Ectodermal cell (in vitro differentiated cells): ENCODE results near the gene ANKRD6.

Experiments used
- H3K27ac ChIP-seq: 2 replicates; pipeline ENCODE4 v1.7.0; 2013; ENCODE audit warnings: mild to moderate bottlenecking, low read depth, low read length; ENCODE audit not compliant: insufficient read depth, poor library complexity, severe bottlenecking
- H3K27me3 ChIP-seq: 2 replicates; pipeline ENCODE4 v1.7.0; 2013; ENCODE audit warnings: mild to moderate bottlenecking, low read length; ENCODE audit not compliant: insufficient read depth, control insufficient read depth, poor library complexity, severe bottlenecking
- H3K36me3 ChIP-seq: one replicate; pipeline ENCODE4 v1.7.0; 2013; ENCODE audit warnings: low read length; ENCODE audit not compliant: control insufficient read depth, insufficient read depth
- H3K4me1 ChIP-seq: one replicate; pipeline ENCODE4 v1.7.0; 2013; ENCODE audit warnings: low read length; ENCODE audit not compliant: control insufficient read depth, insufficient read depth
- H3K4me3 ChIP-seq: 2 replicates; pipeline ENCODE4 v1.7.0; 2013; ENCODE audit warnings: low read depth, low read length, control low read depth; ENCODE audit not compliant: insufficient read depth
- H3K9me3 ChIP-seq: 2 replicates; pipeline ENCODE4 v1.7.0; 2013; ENCODE audit warnings: mild to moderate bottlenecking, low read length, moderate library complexity; ENCODE audit not compliant: control insufficient read depth
- WGBS, 2 experiments: methylation state at CpG; one replicate each; pipeline ENCODE4 v1.1.7; 2013; ENCODE audit warnings: missing lambda C conversion rate in 2 of 2; 5-methylcytosine and 5-hydroxymethylcytosine counted together

ANKRD6 gene

DNA sequence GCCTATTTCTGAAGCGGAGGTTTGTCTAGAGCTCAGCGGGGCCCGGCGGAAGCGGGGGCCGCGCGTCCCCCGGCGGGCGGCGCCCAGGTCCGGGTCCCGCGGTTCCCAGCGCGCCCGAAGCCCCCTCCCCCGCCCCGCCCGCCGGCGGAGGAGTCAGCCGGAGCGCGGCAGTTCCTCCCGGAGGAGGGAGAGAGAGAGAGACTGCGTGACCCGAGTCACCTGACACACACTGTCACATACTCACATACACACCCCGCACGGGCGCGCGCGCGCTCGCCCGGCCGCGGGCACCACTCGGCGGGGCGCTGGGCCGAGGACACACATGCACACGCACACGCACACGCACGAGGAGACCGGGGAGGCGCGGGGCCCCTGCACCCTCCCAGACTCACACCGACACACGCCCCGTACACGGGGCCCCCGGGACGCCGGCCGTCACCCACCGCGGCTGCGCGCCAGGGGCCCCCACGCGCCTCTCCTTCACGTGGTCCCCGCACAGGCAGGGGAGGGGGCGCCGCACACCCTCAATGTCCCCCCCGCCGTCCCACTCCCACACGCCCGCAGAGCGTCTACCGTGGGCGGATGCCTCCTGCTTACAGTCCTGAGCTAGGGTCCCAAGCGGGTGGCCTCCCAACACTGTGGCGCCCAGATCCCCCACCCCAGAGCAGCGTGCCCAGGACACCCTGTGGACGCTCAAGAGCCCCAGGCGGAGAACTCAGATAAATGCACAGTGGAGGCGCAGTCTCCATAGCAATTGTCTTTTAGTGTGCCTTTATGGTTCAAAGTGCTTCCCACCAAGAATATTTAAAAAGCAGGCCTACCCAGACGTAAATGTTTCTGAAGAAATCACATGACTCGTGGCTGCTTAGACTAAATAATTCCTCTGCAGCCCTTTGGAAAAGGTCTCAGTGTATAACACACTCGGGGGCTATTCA, 20.6 kb upstream of the ANKRD6 start, which contains the start of gene RRAGD:
RRAGD (minus strand) TSS at position 203 of the 935 bp plus-strand sequence. CDS start 280 bp downstream, outside the sequence.
- Histone ChIP-seq H3K4me1 (peaks cover 16% of the 10 kb centered on the region), H3K36me3 (no peaks in the 10 kb centered on the region), H3K27me3 (peaks cover 60% of the 10 kb centered on the region), H3K9me3 (no peaks in the 10 kb centered on the region), H3K4me3 (peak within 1 kb of the TSS; percentile 48), H3K27ac (no peak within 1 kb of the TSS)
- WGBS, 2 experiments = 2 to 3% methylated on average over 85 of the region's 85 CpGs

DNA sequence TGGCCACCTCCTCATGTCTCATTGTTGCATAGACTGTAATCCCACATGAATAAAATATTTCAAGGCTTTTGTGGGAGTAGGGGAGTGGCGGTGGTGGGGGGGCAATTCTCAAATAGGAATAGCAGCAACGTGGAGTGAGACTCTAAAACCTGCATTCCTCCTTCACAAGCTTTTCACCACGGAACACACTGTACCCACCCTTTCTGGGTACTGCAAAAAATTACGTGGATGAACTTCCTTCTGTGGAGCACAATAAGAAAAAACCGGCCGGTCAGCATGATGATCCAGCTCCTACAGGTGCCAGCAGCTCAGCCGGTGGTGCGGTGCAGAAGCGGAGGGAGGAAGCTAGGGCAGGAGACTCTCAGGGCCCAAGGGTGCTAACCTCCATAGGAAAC, 19.9 kb upstream of the ANKRD6 start:
- Histone ChIP-seq H3K9me3 (no peaks in the 10 kb centered on the region), H3K36me3 (no peaks in the 10 kb centered on the region), H3K27ac (no peak overlapping the region), H3K4me1 (peaks cover 16% of the 10 kb centered on the region), H3K27me3 (peaks cover 57% of the 10 kb centered on the region), H3K4me3 (no peak overlapping the region)
- 67 to 76% methylated on average over 9 of the region's 9 CpGs for WGBS, 2 experiments

DNA sequence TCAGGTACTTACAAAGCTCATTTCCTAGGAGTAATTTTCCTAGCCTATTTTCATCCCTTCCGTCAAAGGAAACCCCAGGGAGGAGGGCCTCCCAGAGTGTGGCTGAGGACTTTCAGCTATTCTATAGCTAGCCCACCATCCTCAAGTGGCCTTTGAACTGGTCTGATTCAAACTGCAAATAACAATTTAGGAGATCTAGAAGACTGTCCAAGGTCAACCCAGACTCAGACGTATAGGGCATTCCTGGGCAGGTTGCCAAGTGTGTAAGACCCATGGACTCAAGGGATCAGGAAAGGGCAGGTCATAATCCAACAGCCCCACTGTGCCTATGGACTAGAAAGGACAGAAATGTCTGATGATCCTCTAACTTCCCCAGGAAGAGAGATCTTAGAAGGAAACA, 18.7 kb upstream of the ANKRD6 start:
- Histone ChIP-seq H3K27ac (no peak overlapping the region), H3K4me3 (no peak overlapping the region), H3K36me3 (no peaks in the 10 kb centered on the region), H3K27me3 (peaks cover 47% of the 10 kb centered on the region), H3K9me3 (no peaks in the 10 kb centered on the region), H3K4me1 (peaks cover 16% of the 10 kb centered on the region)
- WGBS, 2 experiments = 42% methylated on average over 2 of the region's 2 CpGs

DNA sequence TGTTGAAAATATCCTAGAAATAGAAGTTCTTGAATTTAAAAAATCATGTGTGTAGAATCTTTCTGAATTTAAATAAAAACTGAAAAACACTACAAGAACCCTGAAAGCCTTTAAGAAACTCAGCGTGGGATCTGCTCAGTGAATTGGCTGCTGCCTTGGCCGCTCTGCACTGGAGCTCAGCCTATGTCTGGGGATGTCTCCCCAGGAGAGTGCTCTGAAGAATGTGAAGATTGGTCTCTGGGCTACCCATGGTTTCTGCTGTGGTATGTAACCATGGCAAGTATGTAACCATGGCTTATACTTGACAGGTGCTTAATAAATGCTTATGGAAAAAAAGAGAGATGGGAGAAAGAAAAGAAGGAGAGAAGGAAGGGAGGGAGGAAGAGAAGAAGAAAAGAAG, 17.8 kb upstream of the ANKRD6 start:
- Histone ChIP-seq H3K27me3 (peaks cover 37% of the 10 kb centered on the region), H3K36me3 (no peaks in the 10 kb centered on the region), H3K9me3 (no peaks in the 10 kb centered on the region), H3K27ac (no peak overlapping the region), H3K4me3 (no peak overlapping the region), H3K4me1 (peaks cover 9% of the 10 kb centered on the region)
- 48 to 51% methylated on average over 2 of the region's 2 CpGs for WGBS, 2 experiments

DNA sequence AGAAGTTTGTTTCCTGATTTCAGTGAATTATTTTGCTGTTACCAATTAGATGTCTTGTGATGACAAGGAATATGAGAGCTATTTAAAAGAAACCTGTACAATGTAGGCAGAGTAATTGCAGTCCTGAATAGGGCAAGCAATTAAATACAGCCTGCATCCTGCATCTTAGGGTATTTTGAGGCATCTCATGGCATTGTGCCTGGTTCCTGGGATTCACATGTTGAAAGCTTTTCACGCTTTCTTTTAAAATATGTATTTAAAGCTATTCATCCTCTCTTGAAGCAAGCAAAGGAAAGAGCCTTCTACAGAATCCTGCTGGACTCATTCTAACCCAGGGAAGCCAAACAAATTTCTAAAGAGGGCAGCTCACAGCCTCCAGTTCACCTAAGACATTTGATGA, 16.2 kb upstream of the ANKRD6 start:
- WGBS, 2 experiments = 88 to 100% methylated on average over 1 of the region's 1 CpG
- Histone ChIP-seq H3K27me3 (peaks cover 21% of the 10 kb centered on the region), H3K4me1 (peaks cover 3% of the 10 kb centered on the region), H3K9me3 (no peaks in the 10 kb centered on the region), H3K4me3 (no peak overlapping the region), H3K36me3 (no peaks in the 10 kb centered on the region), H3K27ac (no peak overlapping the region)

DNA sequence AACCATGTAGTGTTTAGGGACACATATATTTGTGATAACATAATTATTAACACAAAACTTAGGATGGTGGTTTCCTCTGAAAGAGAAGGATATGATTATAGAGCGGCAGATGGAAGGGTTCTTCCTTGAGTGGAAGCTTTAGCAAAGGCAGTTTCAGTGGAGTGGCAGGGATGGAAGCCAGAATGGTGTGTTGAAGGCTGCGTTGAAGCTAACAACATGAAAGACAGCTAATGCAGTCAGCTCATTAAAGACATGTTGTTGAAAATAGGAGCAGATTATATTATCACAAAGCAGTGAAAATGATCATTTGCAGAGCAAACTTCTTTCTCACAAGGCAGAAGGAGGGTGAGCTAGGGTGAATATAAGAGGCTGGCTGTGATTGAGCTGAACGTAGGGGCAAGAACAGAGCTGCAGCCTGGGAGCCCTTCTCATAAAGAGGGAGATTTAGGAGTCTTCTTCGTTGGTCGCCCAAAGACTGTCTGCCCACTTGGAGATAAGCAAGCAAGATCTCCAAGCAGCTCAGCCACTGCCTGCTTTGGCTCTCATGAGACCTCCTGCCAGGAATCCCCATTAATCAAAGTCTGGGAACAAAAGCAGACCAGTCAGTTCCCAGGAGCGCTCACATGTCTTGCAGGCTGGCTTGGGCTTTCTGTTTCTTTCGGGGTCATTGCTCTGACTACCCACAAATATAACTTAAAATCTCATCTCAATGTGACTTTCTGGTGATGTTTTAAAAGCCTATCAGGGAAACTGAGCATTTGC, 2.6 kb upstream of the ANKRD6 start:
- 52 to 60% methylated on average over 7 of the region's 7 CpGs for WGBS, 2 experiments
- Histone ChIP-seq H3K9me3 (no peaks in the 10 kb centered on the region), H3K4me3 (no peak overlapping the region), H3K27me3 (no peaks in the 10 kb centered on the region), H3K27ac (no peak overlapping the region), H3K36me3 (no peaks in the 10 kb centered on the region), H3K4me1 (peaks cover 16% of the 10 kb centered on the region)

DNA sequence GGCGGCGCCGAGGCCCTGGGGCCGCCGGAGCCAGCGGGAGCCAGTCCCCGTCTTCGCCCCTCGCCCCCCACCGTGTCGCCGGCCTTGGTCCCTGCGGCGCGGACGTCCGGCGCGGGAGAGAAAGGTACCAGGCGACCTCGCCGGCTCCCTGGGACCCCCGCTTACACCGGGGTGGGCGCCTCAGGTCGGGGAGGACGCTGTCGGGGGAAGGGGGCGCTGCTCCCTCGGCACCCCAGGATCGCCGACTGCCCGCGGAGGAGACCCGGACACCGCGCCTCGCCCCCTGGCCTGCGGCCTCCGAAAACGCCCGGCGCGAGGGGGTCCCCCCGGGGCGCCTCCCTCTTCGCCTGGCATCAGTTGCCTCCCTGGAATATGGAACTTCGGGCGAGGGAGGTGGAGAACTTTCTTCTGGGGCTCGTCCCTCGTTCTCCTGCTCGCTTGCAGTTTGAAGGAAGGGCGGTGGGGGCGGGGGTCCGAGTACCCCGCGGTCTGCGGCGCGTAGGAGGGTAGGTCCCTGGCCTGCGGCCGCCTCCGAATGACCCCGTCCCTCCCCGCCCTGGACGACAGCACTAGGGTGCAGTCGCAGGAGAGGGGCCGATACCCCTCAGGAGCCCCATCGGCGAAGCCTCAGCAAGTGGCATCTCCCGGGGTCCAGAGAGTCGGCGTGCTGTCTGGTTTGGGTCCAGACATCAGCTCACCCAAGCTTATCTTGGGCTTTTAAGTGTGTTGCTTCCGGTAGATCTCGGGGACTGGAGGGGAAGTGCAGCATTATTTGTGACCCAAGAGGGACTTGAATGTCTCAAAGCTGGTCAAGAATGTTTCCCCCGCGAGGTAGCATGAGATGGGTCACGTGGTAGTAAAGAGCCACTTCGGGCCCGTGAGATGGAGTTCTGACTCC, 549 bp downstream of the ANKRD6 start:
- peak overlapping the region; percentile 72 for H3K4me3 ChIP-seq
- H3K27ac ChIP-seq = no peak overlapping the region
- H3K27me3 ChIP-seq = no peaks in the 10 kb centered on the region
- H3K36me3 ChIP-seq = no peaks in the 10 kb centered on the region
- H3K9me3 ChIP-seq = no peaks in the 10 kb centered on the region
- H3K4me1 ChIP-seq = peaks cover 24% of the 10 kb centered on the region
- WGBS, 2 experiments = 4 to 5% methylated on average over 80 of the region's 80 CpGs

DNA sequence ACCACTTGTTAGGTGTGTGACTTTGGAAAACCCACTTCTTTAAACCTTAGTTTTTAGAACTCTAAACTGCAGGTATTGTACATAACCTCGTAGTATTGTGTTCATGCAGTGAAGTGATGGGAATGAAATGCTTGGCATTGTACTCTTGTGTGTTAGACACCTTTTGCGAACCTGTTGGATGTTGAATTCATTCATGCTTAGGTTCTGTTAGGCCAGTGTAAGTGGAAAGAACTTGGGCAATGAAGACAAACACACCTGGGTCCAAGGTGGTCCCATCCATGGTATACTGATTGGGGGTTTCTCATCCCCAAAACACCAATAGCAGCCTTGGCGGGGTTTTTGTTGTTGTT, 1.2 kb downstream of the ANKRD6 start:
- H3K27ac ChIP-seq = no peak overlapping the region
- WGBS, 2 experiments = 94 to 96% methylated on average over 3 of the region's 3 CpGs
- no peaks in the 10 kb centered on the region for H3K27me3 ChIP-seq
- H3K36me3 ChIP-seq = no peaks in the 10 kb centered on the region
- H3K9me3 ChIP-seq = no peaks in the 10 kb centered on the region
- H3K4me3 ChIP-seq = peak overlapping the region; percentile 72
- peaks cover 24% of the 10 kb centered on the region for H3K4me1 ChIP-seq

DNA sequence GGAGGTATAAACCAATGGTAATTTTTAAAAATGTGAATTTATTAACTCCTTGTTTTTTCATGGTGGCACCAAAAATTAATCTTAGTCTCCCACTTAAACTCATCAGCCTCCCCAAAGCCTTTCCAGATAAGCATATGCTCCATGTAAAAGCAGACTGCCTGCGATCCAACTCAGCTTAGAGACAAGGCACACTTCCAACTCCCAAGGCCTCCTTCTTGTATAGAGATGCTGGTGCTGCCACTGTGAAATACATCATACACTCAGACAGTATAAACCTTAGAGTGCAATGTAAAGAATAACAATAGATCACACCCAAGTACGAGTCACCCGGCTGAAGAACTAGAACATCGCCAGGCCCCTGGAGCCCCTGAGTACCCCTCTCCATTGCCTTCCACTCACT, 2.0 kb downstream of the ANKRD6 start:
- H3K27ac ChIP-seq = no peak overlapping the region
- WGBS, 2 experiments = 88 to 93% methylated on average over 4 of the region's 4 CpGs
- H3K9me3 ChIP-seq = no peaks in the 10 kb centered on the region
- no peaks in the 10 kb centered on the region for H3K27me3 ChIP-seq
- H3K36me3 ChIP-seq = no peaks in the 10 kb centered on the region
- peaks cover 24% of the 10 kb centered on the region for H3K4me1 ChIP-seq
- H3K4me3 ChIP-seq = no peak overlapping the region
